ENCODE results near the gene DDX39A.
"Not testable (repeated sequence)": the region's sequence is repeated elsewhere in the genome, so short reads cannot be mapped to it uniquely, and the experiment has no call there.

DDX39A gene

GRCh38 chr19:14381689-14382474, 37.3 kb downstream of the DDX39A start:
- DNase-seq (ENCODE audit: low spot score): peak; percentile 53
- no peak for TF ChIP-seq CTCF (IDR thresholded peaks at IDR 0.05; ENCODE audit: extremely low read depth, insufficient read depth, missing control alignments)
- in situ Hi-C loops (cut with MboI; ENCODE audit: low pct_unique_long_range_greater_than_20kb, low sequenced_read_pairs, unreplicated experiment): no loop called here

GRCh38 chr19:14379294-14380065, 39.7 kb downstream of the DDX39A start:
- in situ Hi-C loops (cut with MboI; ENCODE audit: low pct_unique_long_range_greater_than_20kb, low sequenced_read_pairs, unreplicated experiment): no loop called here
- DNase-seq (ENCODE audit: low spot score): no peak
- no peak for TF ChIP-seq CTCF (IDR thresholded peaks at IDR 0.05; ENCODE audit: extremely low read depth, insufficient read depth, missing control alignments)

DNA sequence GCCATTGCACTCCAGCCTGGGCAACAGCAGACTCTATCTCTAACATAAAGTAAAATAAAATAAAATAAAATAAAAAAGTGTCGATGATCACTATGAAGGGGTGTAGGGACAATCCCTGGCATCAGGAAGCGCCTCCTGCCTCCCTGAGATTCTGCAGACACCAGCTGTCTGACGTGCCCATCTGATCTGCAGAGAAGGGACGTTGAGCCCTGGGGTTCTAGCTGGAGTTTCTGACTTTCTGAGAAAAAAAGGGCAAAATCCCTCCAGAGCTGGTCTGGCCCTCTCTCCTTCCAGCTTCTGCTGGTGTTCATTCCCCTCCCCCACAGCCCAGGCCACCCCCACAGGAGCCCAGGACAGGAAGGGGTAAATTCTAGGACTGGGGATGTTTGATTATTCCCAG, 40.3 kb downstream of the DDX39A start:
- DNase-seq (ENCODE audit: low spot score): no peak
- in situ Hi-C loops (cut with MboI; ENCODE audit: low pct_unique_long_range_greater_than_20kb, low sequenced_read_pairs, unreplicated experiment): no loop called here
- no peak for TF ChIP-seq CTCF (IDR thresholded peaks at IDR 0.05; ENCODE audit: extremely low read depth, insufficient read depth, missing control alignments)

DNA sequence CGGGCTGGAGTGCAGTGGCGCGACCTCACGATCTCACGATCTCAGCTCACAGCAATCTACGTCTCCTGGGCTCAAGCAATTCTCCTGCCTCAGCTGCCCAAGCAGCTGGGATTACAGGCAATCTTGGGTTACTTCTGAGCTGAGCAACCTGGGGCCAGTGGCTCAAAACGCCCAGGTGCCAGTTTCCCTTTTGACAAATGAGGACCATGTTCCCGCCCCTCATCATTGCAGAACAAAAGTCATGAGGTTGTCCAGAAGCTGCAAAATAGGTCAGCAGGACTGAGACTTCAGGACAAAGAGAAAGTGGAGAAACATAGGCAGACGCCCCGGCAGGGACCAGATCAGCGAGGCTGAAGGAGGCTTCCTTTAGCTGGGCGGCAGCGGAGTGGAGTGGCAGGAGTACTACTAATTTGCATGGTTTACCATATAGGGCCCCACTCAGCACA, 41.2 kb downstream of the DDX39A start:
- no peak for DNase-seq (ENCODE audit: low spot score)
- TF ChIP-seq CTCF (IDR thresholded peaks at IDR 0.05; ENCODE audit: extremely low read depth, insufficient read depth, missing control alignments): no peak
- in situ Hi-C loops (cut with MboI; ENCODE audit: low pct_unique_long_range_greater_than_20kb, low sequenced_read_pairs, unreplicated experiment): no loop called here

GRCh38 chr19:14375582-14376291, 43.4 kb downstream of the DDX39A start:
- no peak for DNase-seq (ENCODE audit: low spot score)
- no peak for TF ChIP-seq CTCF (IDR thresholded peaks at IDR 0.05; ENCODE audit: extremely low read depth, insufficient read depth, missing control alignments)
- in situ Hi-C loops (cut with MboI; ENCODE audit: low pct_unique_long_range_greater_than_20kb, low sequenced_read_pairs, unreplicated experiment): no loop called here

DNA sequence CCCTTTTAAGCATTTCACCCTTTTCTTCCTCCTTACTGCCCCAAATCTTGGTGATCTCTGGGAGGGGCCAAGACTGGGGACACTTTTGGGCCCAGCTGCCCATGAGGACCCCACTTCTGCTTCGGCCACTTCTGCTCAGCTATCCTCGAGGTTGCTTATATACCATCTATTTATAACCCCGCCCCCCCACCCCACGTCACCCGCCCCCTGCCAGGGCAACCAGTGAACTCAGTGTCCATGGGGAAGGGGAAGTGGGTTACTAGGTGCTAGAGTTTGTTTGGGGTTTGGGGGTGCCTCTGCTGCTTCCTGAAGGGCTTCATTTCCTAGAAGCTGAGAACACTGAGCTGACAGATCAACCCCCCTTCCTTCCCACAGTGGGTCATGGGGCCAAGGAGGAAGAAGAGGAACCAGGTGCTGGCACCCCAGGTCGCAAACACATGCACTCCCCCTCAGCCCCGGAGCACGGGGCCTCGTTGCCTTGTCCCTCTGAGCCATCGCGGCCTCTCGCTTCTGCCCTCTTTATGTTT, 44.0 kb downstream of the DDX39A start:
- DNase-seq (ENCODE audit: low spot score): peak; percentile 62
- no peak for TF ChIP-seq CTCF (IDR thresholded peaks at IDR 0.05; ENCODE audit: extremely low read depth, insufficient read depth, missing control alignments)
- in situ Hi-C loops (cut with MboI; ENCODE audit: low pct_unique_long_range_greater_than_20kb, low sequenced_read_pairs, unreplicated experiment): no loop called here

GRCh38 chr19:14374313-14374712, 44.8 kb downstream of the DDX39A start:
- DNase-seq (ENCODE audit: low spot score); in situ Hi-C loops (cut with MboI; ENCODE audit: low pct_unique_long_range_greater_than_20kb, low sequenced_read_pairs, unreplicated experiment): not testable (repeated sequence)

- DNase-seq (ENCODE audit: low spot score); in situ Hi-C loops (cut with MboI; ENCODE audit: low pct_unique_long_range_greater_than_20kb, low sequenced_read_pairs, unreplicated experiment): not testable (repeated sequence)
Measured at GRCh38 chr19:14372384-14373077, 46.6 kb downstream of the DDX39A start.
